Activated CD8-positive, alpha-beta memory T cell treated with anti-CD3 and anti-CD28 coated beads, Interleukin-2, amount 50 U/mL, for 24 hours (primary cell): ENCODE measurements around the gene TBC1D22A.
"Not testable (repeated sequence)": the region's sequence is repeated elsewhere in the genome, so short reads cannot be mapped to it uniquely, and the experiment has no call there.

ENCODE experiments used
- DNase-seq: peaks from one replicate; pipeline ENCODE4 v3.0.0-alpha.2; 2020; ENCODE audit errors: extremely low read depth

Gene TBC1D22A

DNA sequence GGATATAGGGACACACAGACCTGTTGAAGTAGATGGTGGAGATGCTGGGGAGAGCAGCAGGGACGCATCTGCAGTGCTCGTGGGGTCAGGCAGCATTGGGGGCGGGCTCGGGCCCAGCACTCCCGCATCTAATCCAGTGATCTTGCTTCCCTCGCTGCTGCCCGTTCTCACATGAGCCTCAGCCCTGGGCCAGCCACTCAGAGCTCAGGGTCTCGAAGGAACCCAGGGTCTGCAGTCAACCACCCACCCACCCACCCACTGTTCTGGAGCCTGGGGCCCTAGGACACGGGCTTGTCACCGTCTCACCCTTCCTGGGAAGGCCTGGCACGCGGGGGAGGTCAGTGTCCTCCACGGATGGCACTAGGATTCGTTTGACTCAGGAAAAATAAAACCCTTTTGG, 406.0 kb downstream of the TBC1D22A start:
- no peak for DNase-seq

DNA sequence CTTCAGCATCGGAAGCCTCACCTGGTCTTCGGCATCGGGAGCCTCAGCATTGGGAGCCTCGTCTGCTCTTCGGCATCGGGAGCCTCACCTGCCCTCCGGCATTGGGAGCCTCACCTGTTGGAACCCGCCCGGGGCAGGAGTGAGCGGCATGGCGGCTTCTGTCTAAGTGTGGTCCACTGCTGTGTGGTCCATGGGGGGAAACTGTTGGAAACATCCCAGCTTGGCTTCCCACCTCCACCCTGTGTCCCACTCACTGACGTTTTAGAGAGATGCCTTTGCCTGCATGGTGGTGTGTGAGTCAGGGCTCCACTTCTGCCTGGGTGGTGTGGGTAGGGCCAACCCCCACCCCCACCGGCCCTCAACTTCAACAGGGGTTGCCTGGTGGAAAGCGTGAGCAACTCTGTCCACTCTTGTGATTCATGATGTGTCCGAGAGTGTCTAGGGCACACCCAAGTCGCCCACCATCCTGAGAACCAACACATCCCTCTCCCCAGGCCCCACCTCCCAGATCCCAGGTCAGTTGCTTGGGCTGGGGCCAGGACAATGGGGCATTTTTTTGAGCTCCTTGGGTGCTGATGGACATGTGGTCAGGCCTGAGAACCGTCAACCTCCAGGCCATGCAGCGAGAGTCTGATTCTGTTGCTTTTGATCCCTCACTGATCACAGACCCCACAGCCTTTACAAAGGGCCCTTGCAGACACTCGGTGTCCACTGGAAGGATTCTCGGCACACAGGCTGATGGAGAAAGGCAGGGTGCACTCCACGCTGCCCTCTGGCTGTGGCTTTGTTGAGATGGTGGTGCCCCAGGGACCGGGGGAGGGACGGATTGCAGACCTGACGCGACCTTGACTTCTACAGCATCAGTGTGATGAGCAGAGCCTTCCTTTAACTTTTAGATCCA, 406.7 kb downstream of the TBC1D22A start:
- DNase-seq: no peak

DNA sequence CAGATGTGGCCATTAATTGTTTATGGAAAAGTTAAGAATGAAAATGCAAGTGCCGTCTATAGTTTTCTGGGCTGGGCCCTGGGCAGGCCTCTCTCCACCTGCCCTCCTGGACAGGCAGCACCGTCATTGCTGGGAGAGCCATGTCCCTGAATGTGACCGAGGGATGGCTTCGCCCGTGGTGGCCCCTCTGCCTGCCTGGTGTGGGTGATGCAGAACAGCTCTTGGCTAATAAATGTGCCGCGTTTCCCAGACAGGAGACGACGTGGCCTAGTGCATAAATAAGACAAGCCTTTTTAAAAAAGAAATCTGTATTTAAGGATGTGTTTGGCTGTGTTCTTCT, 407.3 kb downstream of the TBC1D22A start:
- no peak for DNase-seq

DNA sequence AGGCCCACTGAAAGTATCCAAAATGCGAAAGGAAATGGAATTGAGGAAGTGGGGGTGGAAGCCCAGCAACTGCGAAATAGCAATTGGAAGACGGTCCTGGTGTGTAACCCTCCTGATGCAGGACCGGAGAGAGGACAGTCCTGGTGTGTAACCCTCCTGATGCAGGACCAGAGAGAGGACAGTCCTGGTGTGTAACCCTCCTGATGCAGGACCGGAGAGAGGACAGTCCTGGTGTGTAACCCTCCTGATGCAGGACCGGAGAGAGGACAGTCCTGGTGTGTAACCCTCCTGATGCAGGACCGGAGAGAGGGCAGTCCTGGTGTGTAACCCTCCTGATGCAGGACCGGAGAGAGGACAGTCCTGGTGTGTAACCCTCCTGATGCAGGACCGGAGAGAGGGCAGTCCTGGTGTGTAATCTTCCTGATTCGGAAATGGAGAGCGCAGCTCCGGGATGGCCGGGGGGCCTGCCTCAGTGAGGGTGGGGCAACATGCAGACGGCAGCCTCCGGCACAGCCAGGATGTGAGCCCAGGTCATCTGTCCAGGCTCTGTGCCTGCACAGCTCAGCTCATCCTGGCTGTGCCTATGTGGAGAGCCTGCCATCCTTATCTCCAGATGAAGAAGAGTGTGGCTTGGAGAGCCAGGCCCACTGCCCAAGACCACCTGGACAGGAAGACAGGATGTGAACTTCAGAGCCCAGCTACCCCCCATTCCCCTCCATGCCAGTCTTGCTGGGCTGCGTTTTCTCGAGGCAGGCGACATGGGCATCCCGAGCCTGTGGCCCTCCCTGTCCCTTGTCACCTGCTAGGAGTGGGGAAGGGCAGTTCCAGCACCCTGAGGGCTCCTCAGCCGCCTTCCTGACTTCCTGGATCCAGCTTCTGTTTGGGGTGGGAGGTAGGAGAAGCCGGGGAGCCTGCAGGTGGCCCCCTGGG, 408.3 kb downstream of the TBC1D22A start:
- not testable (repeated sequence) for DNase-seq

DNA sequence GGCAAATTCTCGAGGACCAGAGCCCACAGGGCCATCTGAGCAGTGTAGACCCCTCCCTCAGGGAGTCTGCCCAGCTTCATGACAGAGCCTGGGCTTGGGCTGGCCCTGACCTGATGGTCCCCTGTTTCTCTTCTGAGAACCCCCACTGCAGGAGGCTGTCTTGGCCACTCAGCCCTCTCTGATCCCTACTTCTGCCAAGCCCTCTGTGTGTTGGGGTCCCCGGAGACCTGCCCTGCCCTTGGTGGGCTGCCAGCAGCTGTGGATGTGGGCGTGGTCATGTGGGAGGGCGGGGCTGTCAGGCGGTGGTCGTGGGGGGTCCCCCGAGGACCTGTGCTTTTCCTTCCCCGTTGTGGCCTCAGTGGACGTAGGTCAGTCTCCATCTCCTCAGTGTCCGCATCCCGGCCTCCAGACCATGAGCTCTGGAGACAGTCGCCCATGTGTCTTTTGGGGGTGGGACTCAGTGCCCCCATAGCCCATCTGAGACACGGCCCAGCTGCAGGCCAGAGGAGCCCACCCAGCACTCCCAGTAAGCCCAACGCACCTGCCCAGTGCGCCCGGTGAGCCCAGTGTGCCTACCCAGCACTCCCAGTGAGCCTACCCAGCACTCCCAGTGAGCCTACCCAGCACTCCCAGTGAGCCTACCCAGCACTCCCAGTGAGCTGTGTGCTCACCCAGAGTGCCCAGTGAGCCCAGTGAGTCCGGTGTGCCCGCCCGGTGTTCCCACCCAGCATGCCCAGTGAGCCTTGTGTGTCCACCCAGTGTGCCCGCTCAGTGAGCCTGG, 409.2 kb downstream of the TBC1D22A start:
- no peak for DNase-seq

DNA sequence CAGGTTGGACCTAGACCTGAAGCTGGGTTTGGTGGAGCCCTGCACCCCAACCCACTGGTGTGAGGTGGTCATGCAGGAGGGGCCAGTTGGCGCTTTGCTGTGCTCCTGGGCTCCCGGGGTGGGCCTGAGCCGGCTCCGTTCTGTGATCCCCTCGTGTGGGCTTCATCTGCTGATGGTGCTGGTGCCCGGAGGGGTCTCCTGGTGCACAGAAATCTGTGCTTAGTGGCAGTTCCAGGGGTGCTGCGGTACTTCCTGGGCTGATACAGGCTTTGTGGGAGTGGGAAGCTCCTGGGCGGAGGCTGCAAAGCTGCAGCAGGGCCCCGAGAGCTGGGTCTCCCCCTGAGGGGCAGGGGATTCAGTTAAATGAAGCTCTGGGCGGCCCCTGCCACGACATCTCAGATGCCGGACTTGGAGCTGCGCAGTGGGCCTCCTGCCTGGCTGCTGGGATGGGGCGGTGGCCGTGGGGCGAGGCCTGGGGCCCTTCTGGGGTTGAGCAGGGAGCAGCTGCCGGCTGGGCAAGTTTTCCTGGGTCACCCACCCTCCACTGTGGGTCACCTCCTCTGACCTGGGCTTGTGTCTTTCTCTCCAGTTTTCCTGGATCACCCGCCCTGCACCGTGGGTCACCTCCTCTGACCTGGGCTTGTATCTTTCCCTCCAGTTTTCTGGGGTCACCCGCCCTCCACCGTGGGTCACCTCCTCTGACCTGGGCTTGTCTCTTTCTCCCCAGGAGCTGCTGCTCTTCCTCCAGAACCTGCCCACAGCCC, 410.5 kb downstream of the TBC1D22A start:
- no peak for DNase-seq

DNA sequence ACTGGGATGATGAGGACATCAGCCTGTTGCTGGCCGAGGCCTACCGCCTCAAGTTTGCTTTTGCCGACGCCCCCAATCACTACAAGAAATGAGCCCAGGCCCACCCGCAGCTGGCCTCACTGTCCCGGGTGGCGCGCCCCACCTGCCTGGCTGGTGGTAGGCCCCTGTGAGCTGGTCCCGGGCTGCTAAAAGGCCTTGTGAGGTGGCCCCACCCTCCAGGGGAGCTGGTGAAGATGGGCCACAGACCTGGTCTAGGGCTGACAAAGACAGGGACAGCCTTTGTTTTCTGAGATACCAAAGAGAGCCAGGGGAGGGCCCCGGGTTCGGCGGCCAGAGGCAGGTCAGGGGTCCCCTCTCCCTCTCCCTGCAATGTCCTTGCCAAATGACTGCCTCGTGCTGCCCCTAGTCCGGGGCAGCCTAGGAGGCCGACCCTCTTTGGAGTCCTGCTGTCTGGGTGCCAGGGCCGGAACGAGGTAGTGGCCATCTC, 411.1 kb downstream of the TBC1D22A start:
- no peak for DNase-seq

DNA sequence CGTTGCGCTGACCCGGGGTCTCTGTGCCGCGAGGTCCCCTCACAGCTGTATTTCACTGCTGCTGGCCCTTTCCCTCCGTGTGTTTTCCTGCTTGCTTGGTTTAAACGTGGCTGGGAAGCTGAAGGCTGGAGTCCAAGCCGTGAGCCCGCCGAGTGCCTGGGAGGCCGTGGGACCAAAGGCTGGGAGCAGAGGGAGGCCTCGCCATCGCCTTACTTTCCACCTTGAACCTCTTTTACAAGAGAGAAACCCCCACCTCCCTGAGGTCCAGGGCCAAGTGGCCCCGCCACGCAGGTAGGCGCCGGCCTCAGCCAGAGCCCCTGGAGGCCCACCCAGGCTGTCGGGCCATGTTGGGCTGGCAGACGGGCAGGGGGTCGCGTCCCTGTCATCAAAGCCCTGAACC, 411.6 kb downstream of the TBC1D22A start:
- no peak for DNase-seq

DNA sequence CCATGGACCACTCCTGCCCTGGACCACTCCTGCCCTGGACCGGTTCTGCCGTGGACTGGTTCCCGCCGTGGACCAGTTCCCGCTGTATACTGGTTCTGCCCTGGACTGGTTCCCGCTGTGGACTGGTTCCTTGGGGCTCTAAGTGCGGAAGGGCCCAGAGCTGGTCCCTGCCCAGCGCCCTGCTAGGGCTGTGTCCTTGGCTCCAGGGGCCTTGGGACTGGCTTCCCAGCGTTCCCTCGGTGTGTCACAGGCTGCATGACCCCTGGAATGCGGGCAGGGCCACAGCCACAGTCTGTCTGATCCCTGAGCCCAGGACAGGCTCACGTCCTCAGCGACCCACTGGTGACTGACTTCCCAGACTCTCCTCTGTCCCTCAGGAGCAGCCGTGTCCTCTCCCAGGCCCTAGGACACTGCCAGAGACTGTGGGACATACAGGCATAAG, 412.2 kb downstream of the TBC1D22A start:
- DNase-seq: no peak

DNA sequence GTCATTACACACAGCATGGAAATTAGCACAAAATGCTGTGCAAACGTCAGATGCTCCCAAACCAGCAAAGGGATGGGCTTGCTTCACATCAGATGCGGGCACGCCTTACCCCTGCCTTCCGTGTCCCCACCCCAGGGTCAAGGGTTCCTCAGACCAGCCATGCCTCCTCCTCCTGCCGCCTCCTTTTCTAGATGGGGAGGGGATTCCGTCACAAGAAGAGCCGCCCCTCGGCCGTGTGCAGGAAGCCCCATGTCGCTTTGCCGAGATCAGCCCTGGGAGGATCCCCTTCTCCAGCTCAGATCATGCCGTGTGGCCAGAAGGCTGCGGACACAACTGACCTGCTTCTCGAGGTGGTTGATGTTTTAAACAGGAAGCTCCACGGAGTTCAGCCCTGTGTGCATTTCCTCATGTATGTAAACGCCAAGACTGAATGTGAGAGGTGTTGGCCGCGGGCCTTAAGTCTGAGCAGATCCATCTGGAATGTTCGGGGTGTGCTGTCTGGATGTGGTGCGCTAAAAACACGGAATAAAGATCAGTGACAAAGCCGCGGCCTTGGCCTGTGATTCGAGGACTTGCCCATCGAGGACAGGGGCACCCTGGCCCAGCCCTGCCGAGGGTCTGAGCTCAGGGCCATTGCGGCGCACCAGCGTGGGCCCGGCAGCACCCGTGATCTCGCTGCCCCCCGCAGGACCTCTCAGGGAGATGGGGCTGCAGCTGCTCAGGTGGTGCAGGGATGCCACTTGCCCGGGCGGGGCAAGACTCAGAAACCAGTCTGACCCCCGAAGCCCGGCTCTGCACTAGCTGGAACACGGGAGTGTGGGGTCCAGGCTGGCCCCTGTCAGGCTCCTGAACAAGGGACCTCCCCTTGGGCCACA, 412.9 kb downstream of the TBC1D22A start:
- no peak for DNase-seq

DNA sequence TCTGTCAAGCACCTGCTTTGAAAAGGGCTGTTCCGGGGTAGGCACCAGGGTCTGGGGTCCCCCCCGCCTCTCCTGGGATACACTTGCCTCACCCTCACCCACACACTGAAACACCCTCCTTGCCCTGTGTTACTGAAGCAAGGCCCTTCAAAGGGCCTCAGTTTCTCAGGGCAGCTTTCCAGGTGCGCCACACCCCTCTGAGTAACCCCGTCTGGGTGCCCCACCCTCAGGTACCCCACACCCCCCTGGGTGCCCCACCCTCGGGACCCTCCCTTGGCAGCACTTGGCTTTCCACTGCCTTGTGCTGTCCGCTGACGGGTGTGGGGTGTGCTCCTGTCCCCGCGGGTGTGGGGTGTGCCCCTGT, 413.6 kb downstream of the TBC1D22A start:
- no peak for DNase-seq

DNA sequence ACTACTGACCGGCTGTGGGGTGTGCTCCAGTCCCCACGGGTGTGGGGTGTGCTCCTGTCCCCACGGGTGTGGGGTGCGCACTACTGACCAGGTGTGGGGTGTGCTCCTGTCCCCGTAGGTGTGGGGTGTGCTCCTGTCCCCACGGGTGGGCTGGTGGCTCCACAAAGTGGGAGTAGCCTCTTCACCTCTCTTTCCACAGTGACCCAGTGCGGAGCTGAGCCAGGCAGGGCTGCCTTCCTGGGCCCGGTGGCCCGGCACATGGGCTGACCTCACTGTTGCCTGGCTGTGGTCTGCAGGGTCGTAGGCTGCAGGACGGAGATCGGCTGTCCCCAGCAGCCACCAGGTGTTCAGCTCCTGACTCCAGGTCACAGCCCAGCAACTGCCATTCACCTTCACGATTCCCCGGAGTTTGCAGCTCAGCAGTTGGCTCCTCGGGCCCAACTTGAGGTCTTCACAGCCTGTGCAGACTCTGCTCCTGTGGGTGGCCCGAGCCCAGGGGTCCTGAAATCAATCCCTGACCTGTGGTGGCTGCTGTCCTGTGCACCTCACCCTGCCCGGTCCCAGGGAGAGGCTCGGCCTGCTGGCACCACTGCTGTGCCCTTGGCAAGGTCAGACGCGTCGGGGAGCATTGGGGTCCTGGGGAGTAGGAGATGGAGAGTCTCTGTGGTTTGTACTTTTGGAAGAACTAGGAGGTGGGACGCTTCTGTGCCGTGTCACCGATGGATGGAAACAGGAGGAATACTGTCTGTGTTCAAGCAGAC, 414.3 kb downstream of the TBC1D22A start:
- DNase-seq: no peak

DNA sequence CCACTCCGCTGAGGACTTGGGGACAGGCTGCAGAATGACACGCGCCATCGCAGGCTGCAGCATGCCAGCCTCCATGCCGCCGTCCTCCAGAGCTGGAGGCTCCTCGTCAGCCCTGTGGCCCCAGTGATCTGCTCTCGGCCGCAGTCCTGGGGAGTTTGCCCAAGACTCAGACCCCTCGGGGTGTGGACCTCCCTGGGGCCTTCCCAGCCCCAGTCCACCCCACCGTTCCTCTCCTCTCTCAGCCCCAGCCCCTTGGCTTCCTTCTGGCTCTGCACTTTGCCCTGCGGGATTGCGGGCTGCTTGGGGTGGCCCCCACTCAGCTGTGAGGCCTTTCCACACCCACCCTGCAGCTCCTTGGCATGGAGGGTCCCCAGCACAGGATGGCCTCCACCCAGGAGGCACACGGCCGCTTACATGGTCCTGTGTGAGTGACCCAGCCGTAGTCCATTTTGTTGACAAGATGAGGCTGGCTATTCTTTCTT, 414.9 kb downstream of the TBC1D22A start:
- no peak for DNase-seq

DNA sequence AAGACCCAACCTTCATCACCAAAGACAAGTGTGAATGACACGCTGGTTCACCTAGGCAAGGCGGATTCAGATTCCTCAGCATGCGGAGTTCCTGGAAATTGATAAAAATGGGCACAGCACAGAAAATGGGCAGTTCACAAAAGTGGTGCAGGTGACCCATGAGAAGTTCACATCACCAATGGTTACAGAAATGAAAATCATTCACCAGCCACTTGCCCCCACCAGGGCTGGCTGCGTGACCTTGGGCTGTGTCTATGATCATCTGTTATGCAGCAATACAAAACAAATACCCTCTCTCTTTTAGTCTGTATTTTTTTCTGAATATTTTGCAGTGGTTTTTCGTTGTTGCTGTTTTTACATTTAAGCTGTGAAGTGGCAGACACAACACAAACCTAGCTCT, 415.9 kb downstream of the TBC1D22A start:
- no peak for DNase-seq

DNA sequence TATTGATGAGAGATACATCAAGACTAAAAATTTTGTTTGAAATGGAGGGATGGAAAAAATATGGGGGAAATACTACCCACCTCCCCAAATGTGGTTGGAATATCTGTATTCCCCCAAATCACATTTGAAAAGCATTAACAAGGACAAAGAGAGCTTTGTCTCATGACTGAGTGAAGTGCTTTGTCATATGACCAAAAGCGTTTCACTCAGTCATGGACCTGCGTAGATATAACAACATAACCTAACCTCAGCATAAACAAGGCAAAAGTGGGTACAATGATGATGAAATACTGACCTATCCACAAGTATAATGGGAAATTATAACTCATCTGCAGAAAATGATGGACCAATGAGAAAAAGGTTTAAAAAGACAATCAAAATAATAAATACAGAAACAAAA, 418.3 kb downstream of the TBC1D22A start:
- DNase-seq: no peak

DNA sequence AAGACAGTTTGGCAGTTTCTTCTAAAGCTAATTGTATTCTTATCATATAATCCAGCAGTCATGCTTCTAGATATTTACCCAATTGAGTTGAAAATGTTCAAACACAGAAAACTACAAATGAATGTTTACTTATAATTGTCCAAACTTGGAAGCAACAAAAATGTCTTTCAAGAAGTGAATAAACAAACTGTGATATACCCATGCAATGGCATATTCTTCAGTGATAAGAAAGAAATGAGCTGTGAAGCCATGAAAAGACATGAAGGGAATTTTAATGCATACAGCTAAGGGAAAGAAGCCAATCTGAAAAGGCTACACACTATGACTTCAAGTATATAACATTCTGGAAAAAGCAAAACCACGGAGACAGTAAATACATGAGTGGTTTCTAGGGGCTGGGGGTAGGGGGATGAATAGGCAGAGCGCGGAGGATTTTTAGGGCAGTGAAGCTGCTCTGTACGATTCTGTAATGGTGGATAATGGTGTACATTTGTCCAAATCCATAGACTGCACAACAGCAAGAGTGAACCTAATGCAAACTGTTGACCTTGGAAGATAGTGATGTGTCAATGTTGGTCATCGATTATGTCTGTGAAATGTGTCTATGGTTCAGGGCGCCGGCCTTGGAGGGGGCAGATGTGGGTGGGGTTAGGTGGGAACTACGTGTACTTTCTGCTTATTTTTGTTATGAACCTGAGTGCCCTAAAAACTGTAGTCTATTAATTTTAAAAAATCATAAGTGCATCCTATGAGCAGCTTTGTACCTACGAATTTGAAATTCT, 424.9 kb downstream of the TBC1D22A start:
- no peak for DNase-seq

DNA sequence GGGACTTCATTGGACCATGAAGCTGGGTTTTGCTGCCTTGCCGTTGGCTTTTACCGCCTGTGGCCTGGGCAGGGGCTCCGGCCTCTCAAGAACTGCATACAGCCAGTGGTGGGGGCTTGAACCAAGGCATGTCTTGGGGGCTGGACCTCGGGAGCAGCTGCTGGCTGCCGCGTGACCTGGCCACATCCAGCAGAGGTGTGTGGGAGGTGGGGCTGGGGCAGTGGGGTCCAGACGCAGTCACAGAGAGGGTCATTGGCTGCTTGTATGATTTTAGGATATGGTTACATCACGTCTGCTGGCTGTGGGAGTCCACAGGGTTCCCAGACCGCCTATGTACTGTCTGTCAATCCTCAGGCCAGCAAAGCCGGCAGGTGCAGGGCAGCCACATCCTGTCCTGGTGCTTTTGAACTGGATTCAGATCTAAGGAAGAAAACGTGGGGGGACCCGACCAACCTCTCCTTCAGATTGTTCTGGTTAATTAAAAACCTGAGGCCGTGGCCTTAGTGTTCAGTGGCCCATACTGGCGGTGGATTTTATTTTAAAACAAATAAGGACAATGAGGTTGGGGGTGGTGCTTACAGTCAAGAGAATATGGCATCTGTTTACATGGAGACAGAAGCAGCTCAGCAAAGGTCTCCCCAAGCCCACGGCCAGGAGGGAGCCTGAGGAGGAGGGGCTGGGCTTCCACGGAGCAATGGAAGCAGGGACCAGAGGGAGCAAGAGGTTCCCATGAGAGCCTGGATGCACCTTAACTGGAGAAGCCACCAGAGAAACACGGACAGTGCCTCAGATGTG, 426.0 kb downstream of the TBC1D22A start:
- no peak for DNase-seq
